GM21367 (cell line): ENCODE data around the gene YPEL5.
"Not testable (repeated sequence)": the region's sequence is repeated elsewhere in the genome, so short reads cannot be mapped to it uniquely, and the experiment has no call there.

ENCODE experiments used
- ATAC-seq: cut with Tn5 transposase; IDR thresholded peaks from one replicate; pipeline ENCODE4 v1.9.1; 2021; ENCODE audit not compliant: unreplicated experiment

Gene YPEL5

GRCh38 chr2:30146337-30147195 is at the start of gene YPEL5:
TSS of gene YPEL5 (plus strand) at chr2:30147007. CDS start at chr2:30156652, 9,645 bp downstream.
- peak; percentile 92 for ATAC-seq

GRCh38 chr2:30098266-30099005 is 48.4 kb upstream of the YPEL5 start:
- ATAC-seq, result no peak

GRCh38 chr2:30099366-30099765 is 47.4 kb upstream of the YPEL5 start:
- not testable (repeated sequence) for ATAC-seq

- ATAC-seq, result not testable (repeated sequence)
These were observed 46.1 kb upstream of the YPEL5 start for GRCh38 chr2:30100691-30101090.

- ATAC-seq, result no peak
These were observed 42.5 kb upstream of the YPEL5 start for GRCh38 chr2:30104307-30104706.

GRCh38 chr2:30105556-30105955 is 41.3 kb upstream of the YPEL5 start:
- ATAC-seq, result no peak

- ATAC-seq, result no peak
These were observed 40.3 kb upstream of the YPEL5 start for GRCh38 chr2:30106543-30106942.

GRCh38 chr2:30108192-30108591 is 38.6 kb upstream of the YPEL5 start:
- ATAC-seq, result no peak

- no peak for ATAC-seq
These were observed 38.0 kb upstream of the YPEL5 start for GRCh38 chr2:30108851-30109250.

GRCh38 chr2:30109856-30110255 is 37.0 kb upstream of the YPEL5 start:
- ATAC-seq, result no peak

- ATAC-seq, result no peak
These were observed 36.0 kb upstream of the YPEL5 start for GRCh38 chr2:30110773-30111172.

- ATAC-seq, result not testable (repeated sequence)
These were observed 35.6 kb upstream of the YPEL5 start for GRCh38 chr2:30111186-30111585.

GRCh38 chr2:30112561-30112960 is 34.2 kb upstream of the YPEL5 start:
- no peak for ATAC-seq

GRCh38 chr2:30113617-30114293 is 33.1 kb upstream of the YPEL5 start:
- ATAC-seq, result no peak

GRCh38 chr2:30115141-30115980 is 31.4 kb upstream of the YPEL5 start:
- no peak for ATAC-seq

- no peak for ATAC-seq
These were observed 30.9 kb upstream of the YPEL5 start for GRCh38 chr2:30115981-30116285.

GRCh38 chr2:30122362-30122761 is 24.4 kb upstream of the YPEL5 start:
- ATAC-seq, result no peak

- ATAC-seq, result no peak
These were observed 19.6 kb upstream of the YPEL5 start for GRCh38 chr2:30127016-30127893.

GRCh38 chr2:30134582-30134981 is 12.2 kb upstream of the YPEL5 start:
- no peak for ATAC-seq

- ATAC-seq, result no peak
These were observed 11.3 kb upstream of the YPEL5 start for GRCh38 chr2:30135541-30135940.
